DND-41 (cell line): ENCODE data around the gene TAF5L.

ENCODE experiments used
- CTCF ChIP-seq: IDR thresholded peaks from 2 replicates; pipeline ENCODE4 v1.5.1; 2012; ENCODE audit warnings: borderline replicate concordance, low read length, moderate library complexity, mild to moderate bottlenecking; ENCODE audit not compliant: poor library complexity, severe bottlenecking; ENCODE audit errors: extremely low read depth
- EZH2 ChIP-seq: IDR thresholded peaks from 3 replicates; pipeline ENCODE4 v1.6.1; 2012; ENCODE audit warnings: borderline replicate concordance, low read depth, mild to moderate bottlenecking, moderate library complexity, low read length, inconsistent platforms; ENCODE audit not compliant: severe bottlenecking

DNA sequence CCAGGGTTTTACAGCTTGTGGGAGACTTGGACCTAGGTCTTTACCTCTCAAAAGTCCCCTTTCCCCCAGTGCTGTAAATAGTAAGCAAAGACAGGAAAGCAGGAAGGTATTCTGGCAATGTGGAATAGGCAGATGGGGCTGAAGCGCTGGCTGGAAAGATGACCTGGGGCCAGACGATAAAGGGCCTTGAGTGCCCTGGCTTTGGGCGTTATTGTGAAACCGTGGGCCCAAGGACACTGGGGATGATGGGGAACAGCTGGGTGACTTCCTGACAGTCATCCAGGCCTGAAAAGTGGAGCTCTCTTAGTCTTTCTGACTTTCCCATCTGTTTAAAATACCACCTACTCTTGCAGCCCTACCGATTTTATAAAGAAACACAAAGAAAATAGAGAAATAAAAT is 16.5 kb upstream of the TAF5L start:
- no peak for TF ChIP-seq CTCF
- no peak for TF ChIP-seq EZH2
